ENCODE measurements around the gene NUP210.

DNA sequence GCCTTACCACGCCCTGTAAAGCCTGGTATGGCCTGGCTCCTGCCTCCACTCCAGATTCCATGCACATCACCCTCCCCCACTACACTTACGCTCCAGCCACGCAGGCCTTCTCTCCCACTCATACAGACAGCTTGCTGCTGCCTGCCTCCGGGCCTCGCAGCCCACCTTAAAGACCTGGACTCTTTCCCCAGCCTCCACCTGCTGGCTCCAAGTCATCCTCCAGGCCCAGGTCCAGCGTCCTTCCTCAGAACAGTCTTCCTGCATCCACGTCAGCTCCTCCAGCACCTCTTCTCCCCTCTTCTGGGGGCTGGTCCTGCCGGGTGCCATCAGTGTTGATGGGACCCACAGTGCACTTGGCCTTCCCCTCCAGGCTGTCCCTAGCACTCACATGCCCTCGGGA, 75.5 kb downstream of the NUP210 start:
- TF ChIP-seq, protein P1, sequence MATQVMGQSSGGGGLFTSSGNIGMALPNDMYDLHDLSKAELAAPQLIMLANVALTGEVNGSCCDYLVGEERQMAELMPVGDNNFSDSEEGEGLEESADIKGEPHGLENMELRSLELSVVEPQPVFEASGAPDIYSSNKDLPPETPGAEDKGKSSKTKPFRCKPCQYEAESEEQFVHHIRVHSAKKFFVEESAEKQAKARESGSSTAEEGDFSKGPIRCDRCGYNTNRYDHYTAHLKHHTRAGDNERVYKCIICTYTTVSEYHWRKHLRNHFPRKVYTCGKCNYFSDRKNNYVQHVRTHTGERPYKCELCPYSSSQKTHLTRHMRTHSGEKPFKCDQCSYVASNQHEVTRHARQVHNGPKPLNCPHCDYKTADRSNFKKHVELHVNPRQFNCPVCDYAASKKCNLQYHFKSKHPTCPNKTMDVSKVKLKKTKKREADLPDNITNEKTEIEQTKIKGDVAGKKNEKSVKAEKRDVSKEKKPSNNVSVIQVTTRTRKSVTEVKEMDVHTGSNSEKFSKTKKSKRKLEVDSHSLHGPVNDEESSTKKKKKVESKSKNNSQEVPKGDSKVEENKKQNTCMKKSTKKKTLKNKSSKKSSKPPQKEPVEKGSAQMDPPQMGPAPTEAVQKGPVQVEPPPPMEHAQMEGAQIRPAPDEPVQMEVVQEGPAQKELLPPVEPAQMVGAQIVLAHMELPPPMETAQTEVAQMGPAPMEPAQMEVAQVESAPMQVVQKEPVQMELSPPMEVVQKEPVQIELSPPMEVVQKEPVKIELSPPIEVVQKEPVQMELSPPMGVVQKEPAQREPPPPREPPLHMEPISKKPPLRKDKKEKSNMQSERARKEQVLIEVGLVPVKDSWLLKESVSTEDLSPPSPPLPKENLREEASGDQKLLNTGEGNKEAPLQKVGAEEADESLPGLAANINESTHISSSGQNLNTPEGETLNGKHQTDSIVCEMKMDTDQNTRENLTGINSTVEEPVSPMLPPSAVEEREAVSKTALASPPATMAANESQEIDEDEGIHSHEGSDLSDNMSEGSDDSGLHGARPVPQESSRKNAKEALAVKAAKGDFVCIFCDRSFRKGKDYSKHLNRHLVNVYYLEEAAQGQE (IDR thresholded peaks at IDR 0.05; ENCODE audit: borderline replicate concordance in 1 of 2, low read depth in 1 of 2, low read length in 2 of 2) = no peak
- TF ChIP-seq FOXA1 (IDR thresholded peaks at IDR 0.05) = no peak
- no peak for TF ChIP-seq FOXA1 (CRISPR knock-in tag; IDR thresholded peaks at IDR 0.05)
- no peak for TF ChIP-seq KDM5A (IDR thresholded peaks at IDR 0.05; ENCODE audit: borderline replicate concordance, low read length)
- no peak for TF ChIP-seq MXD4 (CRISPR knock-in tag; IDR thresholded peaks at IDR 0.05)
- TF ChIP-seq ZSCAN25 (CRISPR knock-in tag; IDR thresholded peaks at IDR 0.05) = no peak
- TF ChIP-seq ZFP41 (CRISPR knock-in tag; IDR thresholded peaks at IDR 0.05; ENCODE audit: borderline replicate concordance) = no peak
- no peak for TF ChIP-seq ZNF431 (CRISPR knock-in tag; IDR thresholded peaks at IDR 0.05; ENCODE audit: borderline replicate concordance, low read depth)
- TF ChIP-seq, protein P2, sequence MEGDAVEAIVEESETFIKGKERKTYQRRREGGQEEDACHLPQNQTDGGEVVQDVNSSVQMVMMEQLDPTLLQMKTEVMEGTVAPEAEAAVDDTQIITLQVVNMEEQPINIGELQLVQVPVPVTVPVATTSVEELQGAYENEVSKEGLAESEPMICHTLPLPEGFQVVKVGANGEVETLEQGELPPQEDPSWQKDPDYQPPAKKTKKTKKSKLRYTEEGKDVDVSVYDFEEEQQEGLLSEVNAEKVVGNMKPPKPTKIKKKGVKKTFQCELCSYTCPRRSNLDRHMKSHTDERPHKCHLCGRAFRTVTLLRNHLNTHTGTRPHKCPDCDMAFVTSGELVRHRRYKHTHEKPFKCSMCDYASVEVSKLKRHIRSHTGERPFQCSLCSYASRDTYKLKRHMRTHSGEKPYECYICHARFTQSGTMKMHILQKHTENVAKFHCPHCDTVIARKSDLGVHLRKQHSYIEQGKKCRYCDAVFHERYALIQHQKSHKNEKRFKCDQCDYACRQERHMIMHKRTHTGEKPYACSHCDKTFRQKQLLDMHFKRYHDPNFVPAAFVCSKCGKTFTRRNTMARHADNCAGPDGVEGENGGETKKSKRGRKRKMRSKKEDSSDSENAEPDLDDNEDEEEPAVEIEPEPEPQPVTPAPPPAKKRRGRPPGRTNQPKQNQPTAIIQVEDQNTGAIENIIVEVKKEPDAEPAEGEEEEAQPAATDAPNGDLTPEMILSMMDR (CRISPR knock-in tag; IDR thresholded peaks at IDR 0.05) = no peak
- no peak for TF ChIP-seq AHR (CRISPR knock-in tag; IDR thresholded peaks at IDR 0.05)
- TF ChIP-seq ZNF367 (CRISPR knock-in tag; IDR thresholded peaks at IDR 0.05; ENCODE audit: borderline replicate concordance) = no peak

All from HepG2 (cell line).